Fibroblast of skin of back (primary cell): ENCODE measurements around the gene NOSTRIN.
"Not testable (repeated sequence)": the region's sequence is repeated elsewhere in the genome, so short reads cannot be mapped to it uniquely, and the experiment has no call there.

Source experiments
- DNase-seq: peaks from one replicate; pipeline ENCODE4 v3.0.0-alpha.2; 2013

Gene NOSTRIN

GRCh38 chr2:168819829-168820489 lies 17.5 kb downstream of the NOSTRIN start:
- no peak for DNase-seq

- no peak for DNase-seq
Measured at GRCh38 chr2:168821577-168821976, 19.1 kb downstream of the NOSTRIN start.

GRCh38 chr2:168821992-168822391 lies 19.6 kb downstream of the NOSTRIN start:
- DNase-seq: no peak

GRCh38 chr2:168825126-168825525 lies 22.7 kb downstream of the NOSTRIN start:
- no peak for DNase-seq

- no peak for DNase-seq
Measured at GRCh38 chr2:168830958-168831357, 28.5 kb downstream of the NOSTRIN start.

GRCh38 chr2:168831662-168832061 lies 29.2 kb downstream of the NOSTRIN start:
- no peak for DNase-seq

- DNase-seq: no peak
Measured at GRCh38 chr2:168835969-168836368, 33.5 kb downstream of the NOSTRIN start.

- no peak for DNase-seq
Measured at GRCh38 chr2:168841445-168841844, 39.0 kb downstream of the NOSTRIN start.

GRCh38 chr2:168843253-168843652 lies 40.8 kb downstream of the NOSTRIN start:
- no peak for DNase-seq

GRCh38 chr2:168848225-168848624 lies 45.8 kb downstream of the NOSTRIN start:
- DNase-seq: no peak

- DNase-seq: peak; percentile 26
Measured at GRCh38 chr2:168849610-168850009, 47.2 kb downstream of the NOSTRIN start.

- DNase-seq: no peak
Measured at GRCh38 chr2:168850846-168851245, 48.4 kb downstream of the NOSTRIN start.

GRCh38 chr2:168851674-168852320 lies 49.4 kb downstream of the NOSTRIN start:
- DNase-seq: peak; percentile 69

- no peak for DNase-seq
Measured at GRCh38 chr2:168852481-168852880, 50.0 kb downstream of the NOSTRIN start.

GRCh38 chr2:168853471-168853870 lies 51.0 kb downstream of the NOSTRIN start:
- no peak for DNase-seq

- DNase-seq: no peak
Measured at GRCh38 chr2:168854651-168855050, 52.2 kb downstream of the NOSTRIN start.

- no peak for DNase-seq
Measured at GRCh38 chr2:168855601-168856000, 53.2 kb downstream of the NOSTRIN start.

- DNase-seq: no peak
Measured at GRCh38 chr2:168858146-168858545, 55.7 kb downstream of the NOSTRIN start.

GRCh38 chr2:168867164-168867563 lies 64.7 kb downstream of the NOSTRIN start:
- not testable (repeated sequence) for DNase-seq

GRCh38 chr2:168870369-168870768 lies 67.9 kb downstream of the NOSTRIN start:
- not testable (repeated sequence) for DNase-seq

- DNase-seq: not testable (repeated sequence)
Measured at GRCh38 chr2:168870824-168871223, 68.4 kb downstream of the NOSTRIN start.

GRCh38 chr2:168874368-168875054 lies 72.1 kb downstream of the NOSTRIN start:
- no peak for DNase-seq

GRCh38 chr2:168882163-168882562 lies 79.7 kb downstream of the NOSTRIN start:
- not testable (repeated sequence) for DNase-seq

GRCh38 chr2:168884975-168885374 lies 82.5 kb downstream of the NOSTRIN start:
- DNase-seq: peak; percentile 5
